ENCODE data around the gene DNAH11. TPM values are rescaled to one million over a fixed set of nuclear protein-coding genes. Genes with fewer than 3 reads are reported as not detected.

DNAH11 gene
- total RNA-seq, 1 experiment from 2014 or later = 0.39 TPM

- POLR2A ChIA-PET = no interaction called here
- DNase-seq (ENCODE audit: low read depth, low spot score) (no peak), ATAC-seq (no peak)
- no peaks in the 10 kb centered on the region for H3K4me1 ChIP-seq (ENCODE audit: control insufficient read depth in 1 of 2, insufficient read depth in 2 of 2, low read length in 2 of 2)
- RAD21 ChIA-PET (ENCODE audit: low non-redundant PET in 1 of 2, low total read pairs in 2 of 2, uncharacterized antibody in 2 of 2, unreplicated experiment in 2 of 2) = no interaction called here
- intact Hi-C loops (cut with micrococcal nuclease) = no loop called here
- H4K20me1 ChIP-seq (ENCODE audit: insufficient read depth) = no peaks in the 10 kb centered on the region
- no peak overlapping the region for H3K4me3 ChIP-seq (replicated peaks in 1 of 2; ENCODE audit: low read depth in 1 of 2, low read length in 2 of 2)
- H3K9me3 ChIP-seq (ENCODE audit: control insufficient read depth in 1 of 2, insufficient read depth in 1 of 2, low read depth in 1 of 2, low read length in 2 of 2) = no peaks in the 10 kb centered on the region
- no peaks in the 10 kb centered on the region for H3K36me3 ChIP-seq (ENCODE audit: control insufficient read depth in 1 of 2, insufficient read depth in 2 of 2, low read length in 2 of 2)
- H3K9me2 ChIP-seq (ENCODE audit: insufficient read depth) = 0 out of 2 replicates have a peak, but pooled peaks cover 4% of the 10 kb centered on the region
- no peak overlapping the region for H3K27ac ChIP-seq (ENCODE audit: low read depth, low read length)
- BruUV-seq (replicated peaks) = no TSS peak
- H2AFZ ChIP-seq (ENCODE audit: low read depth, low read length, poor library complexity, severe bottlenecking) = no peak overlapping the region
- no peak overlapping the region for H3K9ac ChIP-seq (ENCODE audit: low read length)
- TF ChIP-seq JUND (IDR thresholded peaks at IDR 0.05) (no peak), MAX (IDR thresholded peaks at IDR 0.05) (no peak), REST (IDR thresholded peaks at IDR 0.05; ENCODE audit: low read depth) (no peak), EZH2 (IDR thresholded peaks at IDR 0.05) (no peak), YY1 (IDR thresholded peaks at IDR 0.05; ENCODE audit: extremely low read depth, insufficient replicate concordance, low read depth, low read length) (no peak), FOSL1 (IDR thresholded peaks at IDR 0.05; ENCODE audit: low read depth) (no peak), ZBTB33 (IDR thresholded peaks at IDR 0.05; ENCODE audit: extremely low read depth, insufficient replicate concordance, low read length) (no peak), ZFX (IDR thresholded peaks at IDR 0.05) (no peak), SRF (IDR thresholded peaks at IDR 0.05; ENCODE audit: low read depth) (no peak), CBX3 (IDR thresholded peaks at IDR 0.05; ENCODE audit: low read depth) (no peak), EZH2phosphoT487 (IDR thresholded peaks at IDR 0.05; ENCODE audit: borderline replicate concordance) (no peak), CEBPB (IDR thresholded peaks at IDR 0.05; ENCODE audit: low read depth) (no peak), ZNF274 (IDR thresholded peaks at IDR 0.05; ENCODE audit: low read depth, low read length) (no peak), TCF7L2 (IDR thresholded peaks at IDR 0.05; ENCODE audit: borderline replicate concordance, extremely low read depth, insufficient read depth, insufficient read length) (no peak), ATF3 (IDR thresholded peaks at IDR 0.05) (no peak), ELF1 (IDR thresholded peaks at IDR 0.05; ENCODE audit: borderline replicate concordance, low read depth) (no peak), SP1 (IDR thresholded peaks at IDR 0.05; ENCODE audit: low read depth) (no peak), RAD21 (IDR thresholded peaks at IDR 0.05; ENCODE audit: low read depth) (no peak)
- no peaks in the 10 kb centered on the region for H3K79me2 ChIP-seq (ENCODE audit: insufficient read depth, low read length)
- no peaks in the 10 kb centered on the region for H3K27me3 ChIP-seq (ENCODE audit: insufficient read depth, low read length)
- no peak overlapping the region for H3K4me2 ChIP-seq (ENCODE audit: low read length)
- CTCF ChIA-PET = no interaction called here
Observed at GRCh38 chr7:21603972-21604749, 61.3 kb downstream of the DNAH11 start.

All from HCT116 (cell line).